GM23338 (cell line): ENCODE data around the gene NSUN4. TPM values are rescaled to one million over a fixed set of nuclear protein-coding genes. Genes with fewer than 3 reads are reported as not detected.
A peak's percentile ranks its signal among the peaks of the same experiment; 100 is the strongest.

ENCODE experiments used
- ATAC-seq: fragments of 200-7000 bp; cut with Tn5 transposase; 3 replicates; pipeline ENCODE4 v1.9.1; 2020
- DNase-seq: peaks from one replicate; pipeline ENCODE4 v3.0.0-alpha.2; 2015; ENCODE audit warnings: low spot score
- H2AFZ ChIP-seq: fragments of 200-600 bp; sonication (generic); 2 replicates; pipeline ENCODE4 v1.8.0; 2016; ENCODE audit warnings: antibody characterized with exemption, mild to moderate bottlenecking, moderate library complexity
- H3F3A ChIP-seq: fragments of 200-600 bp; sonication (generic); replicated peaks from 2 replicates; pipeline ENCODE4 v1.8.0; 2017; ENCODE audit warnings: antibody characterized with exemption, mixed run types, low read depth
- H3K27ac ChIP-seq: fragments of 200-600 bp; sonication (generic); 2 replicates; pipeline ENCODE4 v1.6.1; 2016; ENCODE audit warnings: low read depth
- H3K27me3 ChIP-seq: fragments of 200-600 bp; sonication (generic); 2 replicates; pipeline ENCODE4 v1.8.0; 2016; ENCODE audit warnings: mild to moderate bottlenecking, mixed run types, moderate library complexity; ENCODE audit not compliant: insufficient read depth
- H3K36me3 ChIP-seq: fragments of 200-600 bp; sonication (generic); 2 replicates; pipeline ENCODE4 v1.8.0; 2016; ENCODE audit warnings: mild to moderate bottlenecking; ENCODE audit not compliant: insufficient read depth
- H3K4me1 ChIP-seq: fragments of 200-600 bp; sonication (generic); 2 replicates; pipeline ENCODE4 v1.8.0; 2016; ENCODE audit warnings: mild to moderate bottlenecking, moderate library complexity; ENCODE audit not compliant: insufficient read depth
- H3K4me2 ChIP-seq: fragments of 200-600 bp; sonication (generic); 2 replicates; pipeline ENCODE4 v1.7.1; 2017; ENCODE audit warnings: mixed run types
- H3K4me3 ChIP-seq: fragments of 200-600 bp; sonication (generic); 2 replicates; pipeline ENCODE4 v1.6.1; 2016; ENCODE audit warnings: mixed run types
- H3K79me2 ChIP-seq: fragments of 200-600 bp; sonication (generic); replicated peaks from 2 replicates; pipeline ENCODE4 v1.8.0; 2017; ENCODE audit warnings: mild to moderate bottlenecking; ENCODE audit not compliant: insufficient read depth
- H3K9me2 ChIP-seq: fragments of 200-600 bp; sonication (generic); 2 replicates; pipeline ENCODE4 v1.8.0; 2017; ENCODE audit not compliant: insufficient read depth
- H4K20me1 ChIP-seq: fragments of 200-600 bp; sonication (generic); replicated peaks from 2 replicates; pipeline ENCODE4 v1.8.0; 2017; ENCODE audit warnings: mild to moderate bottlenecking; ENCODE audit not compliant: insufficient read depth
- H3K27ac Mint-ChIP-seq: 2 replicates; pipeline ENCODE4 v1.8.0; 2020; ENCODE audit warnings: inconsistent platforms, mild to moderate bottlenecking, moderate library complexity, mixed read lengths
- H3K27me3 Mint-ChIP-seq: 3 replicates; pipeline ENCODE4 v1.8.0; 2022; ENCODE audit warnings: low read depth, mild to moderate bottlenecking, moderate library complexity, mixed read lengths, inconsistent platforms; ENCODE audit not compliant: insufficient read depth, poor library complexity
- H3K36me3 Mint-ChIP-seq: 3 replicates; pipeline ENCODE4 v1.8.0; 2021; ENCODE audit warnings: low read depth, mild to moderate bottlenecking, inconsistent platforms, moderate library complexity, mixed read lengths
- H3K4me1 Mint-ChIP-seq: 3 replicates; pipeline ENCODE4 v1.8.0; 2020; ENCODE audit warnings: mild to moderate bottlenecking, inconsistent platforms, mixed read lengths
- H3K4me3 Mint-ChIP-seq: 3 replicates; pipeline ENCODE4 v1.8.0; 2021; ENCODE audit warnings: moderate library complexity, mild to moderate bottlenecking, inconsistent platforms, mixed read lengths
- H3K9me3 Mint-ChIP-seq: 3 replicates; pipeline ENCODE4 v1.8.0; 2020; ENCODE audit warnings: moderate library complexity, mild to moderate bottlenecking, inconsistent platforms, mixed read lengths
- CTCF ChIP-seq, 2 experiments: fragments of 200-600 bp in 1 of 2; sonication (generic) in 1 of 2; conservative IDR thresholded peaks; 2 replicates each; pipeline versions ENCODE4 v1.5.1 to v1.6.1; 2016 to 2017; ENCODE audit warnings: antibody characterized with exemption in 2 of 2, low read depth in 2 of 2, mild to moderate bottlenecking in 2 of 2, moderate library complexity in 1 of 2
- EZH2 ChIP-seq: fragments of 200-600 bp; sonication (generic); IDR thresholded peaks from one replicate; pipeline ENCODE4 v1.8.0; 2017; ENCODE audit warnings: antibody characterized with exemption, mild to moderate bottlenecking, low read depth; ENCODE audit not compliant: unreplicated experiment
- EZH2phosphoT487 ChIP-seq: fragments of 200-600 bp; sonication (generic); IDR thresholded peaks from one replicate; pipeline ENCODE4 v1.8.1; 2018; ENCODE audit warnings: antibody characterized with exemption; ENCODE audit not compliant: unreplicated experiment
- JUNB ChIP-seq: IDR thresholded peaks from one replicate; pipeline ENCODE4 v1.6.1; 2016; ENCODE audit warnings: antibody characterized with exemption; ENCODE audit not compliant: unreplicated experiment
- POLR2AphosphoS5 ChIP-seq: IDR thresholded peaks from 2 replicates; pipeline ENCODE4 v1.6.1; 2016; ENCODE audit warnings: antibody characterized with exemption, low read depth
- STAT1 ChIP-seq: IDR thresholded peaks from one replicate; pipeline ENCODE4 v1.6.1; 2016; ENCODE audit warnings: antibody characterized with exemption; ENCODE audit not compliant: unreplicated experiment
- ZNF331 ChIP-seq: fragments of 250-450 bp; sonication (Bioruptor Pico); IDR thresholded peaks from 2 replicates; pipeline ENCODE4 v1.5.0; 2020; ENCODE audit warnings: low read depth, mild to moderate bottlenecking, moderate library complexity
- polyA plus RNA-seq: library from polyadenylated mRNA; unstranded; fragments of >200 nt; fragmentation: Nextera tagmentation; extraction: Ambion mirVana; gene quantifications from 2 replicates; pipeline ENCODE4 v1.2.1, GENCODE V29; 2016
- total RNA-seq: library from RNA; depleted of rRNA; stranded (reverse); fragments of >200 nt; shearing (Covaris generic); gene quantifications from 2 replicates; pipeline ENCODE4 v1.2.3, GENCODE V29; 2014
- TF ChIP-seq, protein P1 (sequence below): IDR thresholded peaks from one replicate; pipeline ENCODE4 v1.6.1; 2018; ENCODE audit warnings: antibody characterized with exemption; ENCODE audit not compliant: unreplicated experiment

The NSUN4 gene
- total and polyA plus RNA-seq, 2 experiments from 2014 or later: 8.9 to 11.6 TPM

DNA sequence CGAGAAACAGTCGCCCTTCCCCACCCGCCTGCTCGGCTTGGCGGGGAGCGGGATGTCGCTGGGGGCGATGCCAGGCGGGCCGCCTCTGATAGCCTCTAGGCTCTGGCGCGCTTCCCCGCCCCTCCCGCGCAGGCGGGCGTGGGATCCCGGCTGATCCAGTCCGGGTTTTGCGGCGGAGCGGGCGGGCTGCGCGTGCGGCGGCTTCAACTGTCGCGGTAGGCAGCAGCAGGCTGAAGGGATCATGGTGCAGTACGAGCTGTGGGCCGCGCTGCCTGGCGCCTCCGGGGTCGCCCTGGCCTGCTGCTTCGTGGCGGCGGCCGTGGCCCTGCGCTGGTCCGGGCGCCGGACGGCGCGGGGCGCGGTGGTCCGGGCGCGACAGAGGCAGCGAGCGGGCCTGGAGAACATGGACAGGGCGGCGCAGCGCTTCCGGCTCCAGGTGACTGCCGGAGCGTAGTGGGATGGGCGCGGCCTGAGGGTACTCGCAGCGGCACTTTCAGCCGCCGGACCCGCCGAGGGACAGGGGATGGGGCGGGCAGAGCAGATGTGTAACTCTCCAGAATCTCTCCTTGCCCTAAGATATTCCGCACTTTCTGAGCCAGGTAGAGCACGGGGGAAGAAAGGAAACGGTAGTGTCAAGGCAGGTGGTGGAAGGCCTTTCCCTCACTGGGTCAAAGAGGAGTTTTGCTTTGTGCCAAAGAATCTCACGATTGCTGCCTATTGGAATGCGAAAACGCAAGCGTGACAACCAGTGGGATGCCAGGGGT, 53.7 kb downstream of the NSUN4 start, which contains the start of gene FAAH:
Gene FAAH (plus strand): TSS at position 210 of the 764 bp plus-strand sequence. CDS start 32 bp downstream, at position 242.
- Histone ChIP-seq H3K36me3 (no peaks in the 10 kb centered on the region), H3K27me3 (peaks cover 19% of the 10 kb centered on the region), H3F3A (peaks cover 7% of the 10 kb centered on the region; the same call in 1 of the 2 replicates), H3K79me2 (no peaks in the 10 kb centered on the region), H3K4me2 (peak within 1 kb of the TSS; percentile 88), H4K20me1 (no peaks in the 10 kb centered on the region; the same call in 1 of the 2 replicates), H3K9me2 (no peaks in the 10 kb centered on the region), H3K4me1 (peaks cover 10% of the 10 kb centered on the region), H2AFZ (peak within 1 kb of the TSS; percentile 98), H3K4me3 (peak within 1 kb of the TSS; percentile 79), H3K27ac (no peak within 1 kb of the TSS)
- TF ChIP-seq EZH2phosphoT487: no peak
- peak; percentile 40; the same call in 1 of the 2 replicates for TF ChIP-seq POLR2AphosphoS5
- peak; percentile 85 for DNase-seq
- ATAC-seq: peak; percentile 87
- Mint-ChIP-seq H3K9me3 (peaks cover 28% of the 10 kb centered on the region), H3K27me3 (peaks cover 29% of the 10 kb centered on the region), H3K36me3 (peaks cover 26% of the 10 kb centered on the region), H3K27ac (no peak within 1 kb of the TSS), H3K4me1 (peaks cover 12% of the 10 kb centered on the region), H3K4me3 (peak within 1 kb of the TSS; percentile 86)

- peak overlapping the region; percentile 86 for H3K4me3 Mint-ChIP-seq
- H2AFZ ChIP-seq: peak overlapping the region; percentile 98
These were observed 54.4 kb downstream of the NSUN4 start for GRCh38 chr1:46394872-46395465.

More at GRCh38 chr1:46394872-46395465, 54.4 kb downstream of the NSUN4 start:
- H3K27ac ChIP-seq: no peak overlapping the region
- H3K4me1 ChIP-seq: peaks cover 10% of the 10 kb centered on the region
- no peaks in the 10 kb centered on the region for H3K36me3 ChIP-seq
- H3K27me3 Mint-ChIP-seq: peaks cover 29% of the 10 kb centered on the region
- DNase-seq: no peak
- no peaks in the 10 kb centered on the region for H3K79me2 ChIP-seq
- peak; percentile 20 for ATAC-seq
- H3K4me3 ChIP-seq: peak overlapping the region; percentile 79
- H3K9me3 Mint-ChIP-seq: peaks cover 28% of the 10 kb centered on the region
- H3K27ac Mint-ChIP-seq: no peak overlapping the region
- H3K9me2 ChIP-seq: no peaks in the 10 kb centered on the region
- peaks cover 19% of the 10 kb centered on the region for H3K27me3 ChIP-seq
- peaks cover 16% of the 10 kb centered on the region for H3K4me1 Mint-ChIP-seq
- H4K20me1 ChIP-seq: no peaks in the 10 kb centered on the region; the same call in 1 of the 2 replicates
- H3F3A ChIP-seq: peaks cover 7% of the 10 kb centered on the region; the same call in 1 of the 2 replicates
- H3K36me3 Mint-ChIP-seq: peaks cover 26% of the 10 kb centered on the region
- H3K4me2 ChIP-seq: peak overlapping the region; percentile 88
- TF ChIP-seq JUNB (no peak), CTCF (conservative IDR thresholded peaks at IDR 0.05; ENCODE audit: low read depth in 2 of 2) (no peak), STAT1 (no peak), ZNF331 (CRISPR knock-in tag) (no peak), POLR2AphosphoS5 (no peak), EZH2 (no peak)
- TF ChIP-seq, protein P1, sequence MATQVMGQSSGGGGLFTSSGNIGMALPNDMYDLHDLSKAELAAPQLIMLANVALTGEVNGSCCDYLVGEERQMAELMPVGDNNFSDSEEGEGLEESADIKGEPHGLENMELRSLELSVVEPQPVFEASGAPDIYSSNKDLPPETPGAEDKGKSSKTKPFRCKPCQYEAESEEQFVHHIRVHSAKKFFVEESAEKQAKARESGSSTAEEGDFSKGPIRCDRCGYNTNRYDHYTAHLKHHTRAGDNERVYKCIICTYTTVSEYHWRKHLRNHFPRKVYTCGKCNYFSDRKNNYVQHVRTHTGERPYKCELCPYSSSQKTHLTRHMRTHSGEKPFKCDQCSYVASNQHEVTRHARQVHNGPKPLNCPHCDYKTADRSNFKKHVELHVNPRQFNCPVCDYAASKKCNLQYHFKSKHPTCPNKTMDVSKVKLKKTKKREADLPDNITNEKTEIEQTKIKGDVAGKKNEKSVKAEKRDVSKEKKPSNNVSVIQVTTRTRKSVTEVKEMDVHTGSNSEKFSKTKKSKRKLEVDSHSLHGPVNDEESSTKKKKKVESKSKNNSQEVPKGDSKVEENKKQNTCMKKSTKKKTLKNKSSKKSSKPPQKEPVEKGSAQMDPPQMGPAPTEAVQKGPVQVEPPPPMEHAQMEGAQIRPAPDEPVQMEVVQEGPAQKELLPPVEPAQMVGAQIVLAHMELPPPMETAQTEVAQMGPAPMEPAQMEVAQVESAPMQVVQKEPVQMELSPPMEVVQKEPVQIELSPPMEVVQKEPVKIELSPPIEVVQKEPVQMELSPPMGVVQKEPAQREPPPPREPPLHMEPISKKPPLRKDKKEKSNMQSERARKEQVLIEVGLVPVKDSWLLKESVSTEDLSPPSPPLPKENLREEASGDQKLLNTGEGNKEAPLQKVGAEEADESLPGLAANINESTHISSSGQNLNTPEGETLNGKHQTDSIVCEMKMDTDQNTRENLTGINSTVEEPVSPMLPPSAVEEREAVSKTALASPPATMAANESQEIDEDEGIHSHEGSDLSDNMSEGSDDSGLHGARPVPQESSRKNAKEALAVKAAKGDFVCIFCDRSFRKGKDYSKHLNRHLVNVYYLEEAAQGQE: no peak
